Ramos (cell line): ENCODE measurements around the gene TIMM10.

Source experiments
- in situ Hi-C: fragments of 300-500 bp; cut with MboI; formaldehyde crosslinking; loops from one replicate; pipeline ENCODE4 v1.14.3; 2022; ENCODE audit warnings: low sequenced_read_pairs; ENCODE audit not compliant: unreplicated experiment

TIMM10 gene

GRCh38 chr11:57530596-57531507 lies at the start of gene TIMM10:
TIMM10 (minus strand) TSS chr11:57530754; CDS start chr11:57530189, 565 bp downstream.
- in situ Hi-C loops = no loop called here

DNA sequence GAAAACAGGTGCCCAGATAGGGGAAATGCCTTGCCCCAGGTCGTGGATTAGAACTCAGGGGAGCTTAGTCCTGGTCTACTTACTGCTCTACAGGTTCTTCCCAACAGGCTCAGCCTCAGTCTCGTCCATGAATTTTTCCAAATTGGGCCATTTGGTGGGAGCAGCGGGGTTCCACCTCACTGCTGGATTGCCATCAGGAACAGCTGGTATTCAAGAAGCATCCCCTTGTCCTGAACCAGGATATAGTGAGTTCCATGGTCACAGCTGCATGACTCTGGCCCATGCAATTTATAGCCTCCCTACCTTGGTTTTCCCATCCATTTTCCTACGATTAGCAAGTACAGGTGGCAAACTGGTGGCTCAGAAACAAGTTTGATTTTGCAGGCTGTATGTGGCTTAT lies 43.5 kb upstream of the TIMM10 start:
- in situ Hi-C loops = loop anchor here (5.0 kb wide), 1 partner anchor 68 kb away; no protein-coding TSS in a partner anchor

- in situ Hi-C loops = loop anchor here (5.0 kb wide), 1 partner anchor 71 kb away; no protein-coding TSS in a partner anchor
Observed at GRCh38 chr11:57571606-57572005, 41.1 kb upstream of the TIMM10 start.

- in situ Hi-C loops = loop anchor here (10.0 kb wide), 1 partner anchor 224 kb away; no protein-coding TSS in a partner anchor
Observed at GRCh38 chr11:57568330-57568766, 37.8 kb upstream of the TIMM10 start.

GRCh38 chr11:57567515-57568329 lies 37.2 kb upstream of the TIMM10 start, which contains the start of gene UBE2L6:
UBE2L6 (minus strand) TSS chr11:57567672; CDS start chr11:57567611, 61 bp downstream.
- in situ Hi-C loops = loop anchor here (10.0 kb wide), 1 partner anchor 223 kb away; no protein-coding TSS in a partner anchor

- in situ Hi-C loops = loop anchor here (10.0 kb wide), 1 partner anchor 222 kb away; no protein-coding TSS in a partner anchor
Observed at GRCh38 chr11:57566905-57567514, 36.5 kb upstream of the TIMM10 start.

GRCh38 chr11:57566005-57566904 lies 35.7 kb upstream of the TIMM10 start:
- in situ Hi-C loops = loop anchor here (10.0 kb wide), 1 partner anchor 221 kb away; no protein-coding TSS in a partner anchor

GRCh38 chr11:57562596-57562995 lies 32.0 kb upstream of the TIMM10 start:
- in situ Hi-C loops = loop anchor here (10.0 kb wide), 1 partner anchor 218 kb away; no protein-coding TSS in a partner anchor

- in situ Hi-C loops = loop anchor here (10.0 kb wide), 1 partner anchor 215 kb away; no protein-coding TSS in a partner anchor
Observed at GRCh38 chr11:57560146-57560545, 29.6 kb upstream of the TIMM10 start.

- in situ Hi-C loops = no loop called here
Observed at GRCh38 chr11:57556041-57556440, 25.5 kb upstream of the TIMM10 start.

DNA sequence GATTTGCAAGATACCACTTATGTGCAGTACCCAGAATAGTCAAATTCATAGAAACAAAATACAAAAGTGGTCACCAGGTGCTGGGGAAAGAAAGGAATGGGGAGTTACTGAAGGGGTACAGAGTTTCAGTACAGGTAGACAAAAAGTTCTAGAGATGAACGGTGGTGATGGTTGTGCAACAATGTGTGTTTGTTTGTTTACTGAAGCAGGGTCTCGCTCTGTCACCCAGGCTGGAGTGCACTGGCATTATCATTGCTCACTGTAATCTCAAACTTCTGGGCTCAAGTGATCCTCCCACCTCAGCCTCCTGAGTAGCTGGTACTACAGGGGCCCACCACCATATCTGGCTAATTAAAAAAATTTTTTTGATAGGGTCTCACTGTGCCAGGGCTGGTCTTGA lies 24.8 kb upstream of the TIMM10 start:
- in situ Hi-C loops = no loop called here

DNA sequence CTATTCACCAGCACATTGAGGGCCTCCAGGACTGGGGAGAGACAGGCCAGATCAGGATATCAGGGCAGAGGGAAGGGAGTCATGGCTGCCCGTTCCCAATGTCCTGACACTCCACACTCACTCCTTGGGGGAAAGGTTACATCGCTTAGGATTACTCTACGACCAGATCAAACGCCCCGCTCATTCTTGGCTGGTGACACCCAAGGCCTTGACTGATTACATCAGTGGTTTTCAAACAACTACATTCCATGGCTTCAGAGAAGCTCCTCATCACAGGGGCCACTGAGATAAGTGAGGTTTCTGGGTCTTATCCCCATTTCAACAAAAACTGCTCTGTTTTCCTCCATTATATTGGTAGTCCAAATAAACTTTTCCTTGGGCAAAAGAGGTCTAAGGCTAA lies 21.9 kb upstream of the TIMM10 start:
- in situ Hi-C loops = no loop called here

- in situ Hi-C loops = no loop called here
Observed at GRCh38 chr11:57551941-57552340, 21.4 kb upstream of the TIMM10 start.

GRCh38 chr11:57549983-57550382 lies 19.4 kb upstream of the TIMM10 start:
- in situ Hi-C loops = no loop called here

- in situ Hi-C loops = no loop called here
Observed at GRCh38 chr11:57547854-57548377, 17.4 kb upstream of the TIMM10 start.

- in situ Hi-C loops = no loop called here
Observed at GRCh38 chr11:57546869-57547475, 16.4 kb upstream of the TIMM10 start.

- in situ Hi-C loops = no loop called here
Observed at GRCh38 chr11:57546451-57546850, 15.9 kb upstream of the TIMM10 start.

DNA sequence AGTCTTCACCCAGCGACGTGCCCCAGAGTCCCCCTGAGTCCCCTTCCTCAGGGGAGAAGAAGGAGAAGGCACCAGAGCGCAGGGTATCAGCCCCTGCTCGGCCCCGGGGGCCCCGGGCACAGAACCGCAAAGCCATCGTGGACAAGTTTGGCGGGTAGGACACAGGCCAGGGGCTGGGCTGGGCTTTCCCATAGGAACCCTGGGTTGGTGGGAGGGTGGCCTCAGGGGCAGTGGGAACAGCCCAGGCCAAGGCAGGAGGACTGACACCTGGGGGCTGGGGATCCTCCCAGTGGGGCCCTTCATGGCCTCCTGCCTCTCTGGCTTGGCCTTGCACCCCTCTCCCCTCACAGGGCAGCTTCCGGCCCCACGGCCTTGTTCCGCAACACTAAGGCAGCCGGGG lies 15.3 kb upstream of the TIMM10 start:
- in situ Hi-C loops = no loop called here
